Fibroblast of mammary gland (primary cell): ENCODE measurements around the gene C9.
A peak's percentile ranks its signal among the peaks of the same experiment; 100 is the strongest.
"Not testable (repeated sequence)": the region's sequence is repeated elsewhere in the genome, so short reads cannot be mapped to it uniquely, and the experiment has no call there.

Source experiments
- DNase-seq: peaks from one replicate; pipeline ENCODE4 v3.0.0-alpha.2; 2010; ENCODE audit warnings: low read depth
- H3K4me3 ChIP-seq: 2 replicates; pipeline ENCODE4 v1.5.1; 2011; ENCODE audit warnings: low read depth, mild to moderate bottlenecking, low read length, moderate library complexity; ENCODE audit not compliant: control insufficient read depth
- CTCF ChIP-seq: conservative IDR thresholded peaks from 2 replicates; pipeline ENCODE4 v1.5.1; 2011; ENCODE audit warnings: low read depth, low read length, inconsistent platforms; ENCODE audit not compliant: control insufficient read depth, insufficient read depth

Gene C9

GRCh38 chr5:39405083-39405843, 41.0 kb upstream of the C9 start:
- no peak overlapping the region for H3K4me3 ChIP-seq
- TF ChIP-seq CTCF = no peak
- DNase-seq = no peak

- not testable (repeated sequence) for DNase-seq, H3K4me3 ChIP-seq
Measured at GRCh38 chr5:39403761-39404160, 39.5 kb upstream of the C9 start.

GRCh38 chr5:39402140-39402539, 37.8 kb upstream of the C9 start:
- peak; percentile 65 for DNase-seq
- H3K4me3 ChIP-seq = not testable (repeated sequence)

GRCh38 chr5:39400713-39401578, 36.7 kb upstream of the C9 start:
- H3K4me3 ChIP-seq = no peak overlapping the region
- DNase-seq = peak; percentile 46
- TF ChIP-seq CTCF = no peak

- peak; percentile 99 for DNase-seq
- H3K4me3 ChIP-seq = no peak overlapping the region
Measured at GRCh38 chr5:39399135-39400036, 35.1 kb upstream of the C9 start.

GRCh38 chr5:39396843-39397242, 32.5 kb upstream of the C9 start:
- no peak for DNase-seq
- TF ChIP-seq CTCF = no peak
- no peak overlapping the region for H3K4me3 ChIP-seq

More at GRCh38 chr5:39399135-39400036, 35.1 kb upstream of the C9 start:
- TF ChIP-seq CTCF = no peak

- no peak for DNase-seq
- H3K4me3 ChIP-seq = no peak overlapping the region
- no peak for TF ChIP-seq CTCF
Measured at GRCh38 chr5:39395521-39395920, 31.2 kb upstream of the C9 start.
